AG09319 (cell line): ENCODE results near the gene PPCDC.

Experiments
- DNase-seq: peaks from one replicate; pipeline ENCODE4 v3.0.0-alpha.2; 2010; ENCODE audit warnings: low read depth; ENCODE audit errors: extremely low read depth
- TF ChIP-seq, protein P1 (sequence below): IDR thresholded peaks from 2 replicates; pipeline ENCODE4 v1.5.1; 2011; ENCODE audit warnings: low read depth, mild to moderate bottlenecking, inconsistent platforms, low read length, moderate library complexity

Gene PPCDC

DNA sequence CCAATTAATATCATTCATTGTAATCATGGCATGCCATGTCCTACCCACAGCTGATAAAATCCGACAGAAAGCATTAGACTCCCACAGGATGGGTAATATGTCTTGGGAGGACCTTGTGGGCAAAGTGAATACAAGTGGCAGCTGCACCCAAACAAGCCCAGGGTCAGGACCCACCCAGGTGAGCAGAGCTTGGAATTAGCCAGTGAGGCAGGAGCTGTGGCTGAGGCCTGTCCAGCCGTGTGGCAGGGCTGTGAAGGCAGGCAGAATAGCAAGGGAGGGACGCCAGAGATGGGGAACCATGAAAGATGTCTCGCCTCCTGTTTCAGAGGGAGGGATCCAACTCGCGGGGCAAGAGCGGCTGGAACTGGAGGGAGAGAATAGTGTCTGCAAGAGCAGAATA lies 74.5 kb downstream of the PPCDC start:
- DNase-seq = no peak
- TF ChIP-seq, protein P1, sequence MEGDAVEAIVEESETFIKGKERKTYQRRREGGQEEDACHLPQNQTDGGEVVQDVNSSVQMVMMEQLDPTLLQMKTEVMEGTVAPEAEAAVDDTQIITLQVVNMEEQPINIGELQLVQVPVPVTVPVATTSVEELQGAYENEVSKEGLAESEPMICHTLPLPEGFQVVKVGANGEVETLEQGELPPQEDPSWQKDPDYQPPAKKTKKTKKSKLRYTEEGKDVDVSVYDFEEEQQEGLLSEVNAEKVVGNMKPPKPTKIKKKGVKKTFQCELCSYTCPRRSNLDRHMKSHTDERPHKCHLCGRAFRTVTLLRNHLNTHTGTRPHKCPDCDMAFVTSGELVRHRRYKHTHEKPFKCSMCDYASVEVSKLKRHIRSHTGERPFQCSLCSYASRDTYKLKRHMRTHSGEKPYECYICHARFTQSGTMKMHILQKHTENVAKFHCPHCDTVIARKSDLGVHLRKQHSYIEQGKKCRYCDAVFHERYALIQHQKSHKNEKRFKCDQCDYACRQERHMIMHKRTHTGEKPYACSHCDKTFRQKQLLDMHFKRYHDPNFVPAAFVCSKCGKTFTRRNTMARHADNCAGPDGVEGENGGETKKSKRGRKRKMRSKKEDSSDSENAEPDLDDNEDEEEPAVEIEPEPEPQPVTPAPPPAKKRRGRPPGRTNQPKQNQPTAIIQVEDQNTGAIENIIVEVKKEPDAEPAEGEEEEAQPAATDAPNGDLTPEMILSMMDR = no peak

DNA sequence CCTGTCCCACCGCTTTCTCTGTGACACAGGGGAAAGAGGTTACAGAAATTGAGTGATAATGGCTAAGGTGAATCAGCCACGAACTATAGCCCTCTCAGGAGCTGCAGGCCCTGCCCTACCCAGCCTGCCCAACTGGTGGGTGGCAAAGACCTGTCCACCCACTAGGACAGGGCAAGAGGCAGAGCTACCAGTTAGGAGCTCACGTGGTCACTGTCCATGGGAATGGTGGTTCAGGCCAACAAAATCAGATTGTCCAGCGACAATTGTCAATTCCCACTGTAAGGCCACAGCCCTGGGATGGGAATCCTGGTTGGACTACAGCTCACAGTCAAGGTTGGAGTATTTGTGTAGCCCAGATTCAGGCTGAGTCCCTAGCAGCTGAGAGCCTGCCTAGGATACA lies 75.0 kb downstream of the PPCDC start:
- TF ChIP-seq, protein P1 = no peak
- no peak for DNase-seq
